ENCODE measurements around the gene SOX3. TPM values are rescaled to one million over a fixed set of nuclear protein-coding genes. Genes with fewer than 3 reads are reported as not detected.

Gene SOX3
- total and polyA plus RNA-seq, 2 of the 8 experiments (the other 6 are each of a cell fraction or from before 2014, with no cell fraction given) = 10.4 to 41.0 TPM

- no peak for TF ChIP-seq CHD7 (IDR thresholded peaks at IDR 0.05; ENCODE audit: insufficient replicate concordance, low read length)
Measured at GRCh38 chrX:140525448-140525847, 20.6 kb upstream of the SOX3 start (continued).
